ENCODE data around the gene MTX3. TPM values are rescaled to one million over a fixed set of nuclear protein-coding genes. Genes with fewer than 3 reads are reported as not detected.

The MTX3 gene
- total RNA-seq, 1 experiment from 2014 or later: 15.6 TPM

- no peak for DNase-seq (ENCODE audit: low read depth)
These were observed 7.4 kb downstream of the MTX3 start for GRCh38 chr5:79983618-79984017.

GRCh38 chr5:79982136-79982535 lies 8.9 kb downstream of the MTX3 start:
- no peak for DNase-seq (ENCODE audit: low read depth)

- DNase-seq (ENCODE audit: low read depth): no peak
These were observed 14.1 kb downstream of the MTX3 start for GRCh38 chr5:79976759-79977515.

- peak; percentile 51 for DNase-seq (ENCODE audit: low read depth)
These were observed 15.6 kb downstream of the MTX3 start for GRCh38 chr5:79975422-79975821.

GRCh38 chr5:79974886-79975285 lies 16.2 kb downstream of the MTX3 start:
- DNase-seq (ENCODE audit: low read depth): peak; percentile 86

- no peak for DNase-seq (ENCODE audit: low read depth)
These were observed 17.1 kb downstream of the MTX3 start for GRCh38 chr5:79973996-79974395.

GRCh38 chr5:79973511-79973910 lies 17.6 kb downstream of the MTX3 start:
- peak; percentile 44 for DNase-seq (ENCODE audit: low read depth)

GRCh38 chr5:79971156-79971555 lies 19.9 kb downstream of the MTX3 start:
- peak; percentile 78 for DNase-seq (ENCODE audit: low read depth)

GRCh38 chr5:79966448-79966847 lies 24.6 kb downstream of the MTX3 start:
- no peak for DNase-seq (ENCODE audit: low read depth)

- no peak for DNase-seq (ENCODE audit: low read depth)
These were observed 26.9 kb downstream of the MTX3 start for GRCh38 chr5:79964136-79964535.

GRCh38 chr5:79963261-79964061 lies 27.6 kb downstream of the MTX3 start:
- no peak for DNase-seq (ENCODE audit: low read depth)

- peak; percentile 68 for DNase-seq (ENCODE audit: low read depth)
These were observed 28.4 kb downstream of the MTX3 start for GRCh38 chr5:79962575-79963222.

GRCh38 chr5:79961716-79962574 lies 29.1 kb downstream of the MTX3 start:
- DNase-seq (ENCODE audit: low read depth): peak; percentile 8

GRCh38 chr5:79959407-79959806 lies 31.7 kb downstream of the MTX3 start:
- DNase-seq (ENCODE audit: low read depth): no peak

GRCh38 chr5:79955941-79956670 lies 35.0 kb downstream of the MTX3 start:
- peak; percentile 91 for DNase-seq (ENCODE audit: low read depth)

GRCh38 chr5:79955356-79955895 lies 35.6 kb downstream of the MTX3 start:
- no peak for DNase-seq (ENCODE audit: low read depth)

GRCh38 chr5:79954620-79955019 lies 36.4 kb downstream of the MTX3 start:
- no peak for DNase-seq (ENCODE audit: low read depth)

- no peak for DNase-seq (ENCODE audit: low read depth)
These were observed 43.5 kb downstream of the MTX3 start for GRCh38 chr5:79947567-79947966.

- no peak for DNase-seq (ENCODE audit: low read depth)
These were observed 52.6 kb downstream of the MTX3 start for GRCh38 chr5:79938468-79938867.

GRCh38 chr5:79936646-79937216 lies 54.3 kb downstream of the MTX3 start:
- DNase-seq (ENCODE audit: low read depth): no peak
